ENCODE results near the gene NPY. TPM values are rescaled to one million over a fixed set of nuclear protein-coding genes. Genes with fewer than 3 reads are reported as not detected.

The NPY gene
- total RNA-seq, 2 donors from 2014 or later, result not detected

DNA sequence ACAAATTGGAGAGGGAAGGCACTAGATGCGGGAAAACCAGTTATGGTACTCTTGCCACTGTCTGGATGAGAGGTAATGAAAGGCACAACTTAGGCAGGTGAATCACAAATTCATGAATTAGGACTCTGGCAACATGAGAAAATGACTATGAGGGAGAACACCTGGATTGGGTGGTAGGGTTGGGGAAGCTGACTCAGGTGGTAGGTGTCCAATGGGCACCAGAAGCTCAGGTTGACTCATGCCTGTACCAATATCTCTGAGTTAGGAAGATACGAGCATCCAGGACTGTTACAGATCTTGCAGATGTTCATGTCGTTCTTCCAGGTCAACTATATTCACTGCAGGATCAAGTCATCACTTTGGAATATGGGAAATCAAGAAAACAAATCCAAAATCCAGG lies 56.7 kb downstream of the NPY start:
- Mint-ChIP-seq H3K27ac (no peak overlapping the region), H3K36me3 (no peaks in the 10 kb centered on the region), H3K9me3 (no peaks in the 10 kb centered on the region)
- ATAC-seq (peak in 1 of 2 donors; percentile 41), DNase-seq (ENCODE audit: low spot score in 2 of 2) (no peak)

Data from activated naive CD4-positive, alpha-beta T cell treated with anti-CD3 and anti-CD28 coated beads, Interleukin-2, amount 50 U/mL, for 72 hours (primary cell).